HG02973 (cell line): Measurements from ENCODE around the gene GALNT7.
"Not testable (repeated sequence)": the region's sequence is repeated elsewhere in the genome, so short reads cannot be mapped to it uniquely, and the experiment has no call there.

Experiments used
- ATAC-seq: cut with Tn5 transposase; IDR thresholded peaks from one replicate; pipeline ENCODE4 v1.9.1; 2021; ENCODE audit warnings: moderate library complexity; ENCODE audit not compliant: unreplicated experiment

Gene GALNT7

DNA sequence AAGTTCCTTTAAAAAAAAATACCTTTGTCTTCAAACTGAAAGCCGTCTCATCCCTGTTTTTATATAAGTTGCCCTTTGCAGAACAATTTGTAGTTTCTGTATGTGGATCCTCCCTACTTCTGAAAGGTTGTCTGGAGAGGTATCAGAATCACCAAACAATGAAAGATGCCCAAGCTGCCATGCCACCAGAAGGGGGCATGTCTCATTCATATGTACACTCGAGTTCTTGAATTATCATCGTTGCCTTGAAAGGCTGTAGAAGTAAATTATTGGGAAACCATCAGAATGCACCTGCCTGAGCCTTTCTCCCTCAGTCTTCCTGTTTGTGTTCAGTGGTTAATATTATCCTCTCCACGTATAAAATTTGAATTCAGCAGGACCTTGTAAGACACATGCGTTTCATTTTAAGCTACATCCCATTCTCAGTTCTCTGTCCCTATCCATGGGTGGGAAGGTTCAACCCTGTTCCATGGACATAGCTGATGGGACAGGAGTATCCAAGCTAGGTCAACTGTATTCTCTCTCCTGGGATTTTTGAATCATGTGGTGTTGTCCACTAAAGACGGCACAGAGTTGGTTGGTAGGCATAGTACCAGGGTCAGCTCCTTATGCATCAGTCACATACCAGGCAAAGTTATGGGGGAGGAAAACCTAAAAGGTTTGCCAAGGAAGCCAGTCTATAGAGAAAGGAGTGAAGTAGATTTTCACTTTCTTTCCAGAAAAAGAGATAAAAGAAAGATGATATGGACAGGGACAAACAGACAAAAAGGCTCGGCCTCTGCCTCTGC is 24.0 kb downstream of the GALNT7 start:
- ATAC-seq: no peak

DNA sequence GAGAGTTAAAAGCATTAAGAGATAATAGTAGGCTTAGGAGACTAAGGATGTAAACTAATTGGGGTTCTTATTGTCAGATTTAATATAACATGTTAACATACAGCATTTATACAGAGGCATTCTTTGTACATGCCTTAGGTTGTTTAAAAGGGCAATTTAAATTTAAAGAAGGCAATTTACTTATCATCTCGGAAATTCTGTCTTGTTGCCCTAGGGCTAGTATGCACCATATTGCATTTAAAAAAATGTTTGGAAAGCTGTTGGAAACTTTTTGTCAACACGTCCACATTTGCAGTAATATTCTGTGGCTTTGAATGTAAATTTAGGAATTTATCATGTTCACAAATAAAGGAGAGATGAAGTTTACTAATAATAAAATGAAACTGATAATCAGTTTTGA is 25.5 kb downstream of the GALNT7 start:
- ATAC-seq: no peak

DNA sequence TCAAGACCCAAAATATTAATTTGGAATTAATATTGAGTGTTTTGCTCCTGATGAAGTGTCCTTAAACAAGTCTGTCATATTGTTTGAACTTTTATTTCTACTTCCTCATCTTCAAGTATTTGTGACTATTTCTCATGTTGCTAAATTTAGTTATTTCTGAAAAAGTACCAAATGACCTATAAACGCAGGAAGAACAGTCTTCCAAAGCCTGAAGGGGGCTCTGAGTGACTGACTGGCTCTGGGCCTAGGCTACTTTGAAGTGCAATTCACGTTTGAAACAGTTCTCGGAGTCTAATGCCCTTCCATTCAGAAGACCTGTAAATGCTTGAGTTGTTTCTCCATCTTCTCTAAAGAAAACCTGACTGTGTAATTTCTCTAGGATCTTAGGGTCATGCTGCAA is 26.5 kb downstream of the GALNT7 start:
- ATAC-seq: no peak

DNA sequence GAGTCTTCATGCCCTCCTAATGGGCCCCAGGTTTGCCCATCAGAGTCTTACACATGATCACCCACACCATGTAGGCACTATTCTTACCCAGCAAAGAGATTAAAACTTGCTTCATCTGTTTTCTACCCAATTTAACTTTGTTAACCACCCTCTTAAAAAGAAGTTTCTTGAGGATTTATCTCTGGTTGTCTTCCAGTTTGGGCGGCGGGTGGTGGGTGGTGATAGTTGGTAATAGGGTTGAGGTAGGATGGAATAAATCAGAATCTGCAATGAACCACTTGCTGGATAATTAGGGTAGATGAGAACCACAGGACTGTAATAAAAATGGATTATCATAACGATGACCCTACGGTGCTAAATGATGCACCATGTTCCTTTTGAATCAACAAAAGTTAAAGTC is 30.9 kb downstream of the GALNT7 start:
- no peak for ATAC-seq

GRCh38 chr4:173200103-173200884 is 31.7 kb downstream of the GALNT7 start:
- ATAC-seq: no peak

- no peak for ATAC-seq
Measured at GRCh38 chr4:173202395-173202794, 33.8 kb downstream of the GALNT7 start.

- no peak for ATAC-seq
Measured at GRCh38 chr4:173205656-173206055, 37.0 kb downstream of the GALNT7 start.

DNA sequence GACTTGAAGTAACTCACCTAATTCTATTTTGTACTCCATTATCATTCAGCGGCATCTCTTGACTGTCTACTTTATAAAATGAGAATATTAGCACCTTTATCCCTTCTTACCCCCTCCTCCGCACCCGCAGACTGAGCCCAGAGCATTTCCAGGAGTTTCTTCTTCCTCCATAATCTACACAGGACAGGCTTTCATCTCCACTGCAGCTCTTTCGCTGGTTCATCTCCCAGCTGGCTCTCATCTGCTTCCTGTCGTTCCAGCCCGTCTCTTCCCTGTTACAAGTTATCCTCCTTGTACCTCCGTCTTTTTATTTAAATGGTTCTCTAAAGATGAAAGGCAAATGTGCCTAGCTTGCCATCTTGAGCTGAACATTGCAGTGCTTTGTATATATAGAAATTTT is 39.8 kb downstream of the GALNT7 start:
- no peak for ATAC-seq

DNA sequence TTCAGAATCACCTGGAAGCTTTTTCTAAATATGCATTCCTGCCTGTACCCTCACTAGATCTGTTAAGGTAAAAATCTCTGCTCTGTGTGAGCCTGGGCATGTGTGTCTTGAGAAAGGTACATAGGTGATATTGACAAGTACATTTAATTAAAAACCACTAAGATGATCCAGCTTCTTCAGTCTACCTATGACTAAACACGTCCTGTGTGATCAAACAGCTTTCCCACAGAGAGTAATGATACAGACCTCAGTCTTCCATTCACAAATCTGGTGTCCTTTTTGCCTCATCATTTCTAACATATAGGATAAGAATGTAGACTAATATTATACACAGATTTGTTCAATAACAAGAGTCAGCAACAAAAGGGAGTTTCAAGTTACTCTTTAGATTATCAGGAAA is 42.6 kb downstream of the GALNT7 start:
- ATAC-seq: no peak

DNA sequence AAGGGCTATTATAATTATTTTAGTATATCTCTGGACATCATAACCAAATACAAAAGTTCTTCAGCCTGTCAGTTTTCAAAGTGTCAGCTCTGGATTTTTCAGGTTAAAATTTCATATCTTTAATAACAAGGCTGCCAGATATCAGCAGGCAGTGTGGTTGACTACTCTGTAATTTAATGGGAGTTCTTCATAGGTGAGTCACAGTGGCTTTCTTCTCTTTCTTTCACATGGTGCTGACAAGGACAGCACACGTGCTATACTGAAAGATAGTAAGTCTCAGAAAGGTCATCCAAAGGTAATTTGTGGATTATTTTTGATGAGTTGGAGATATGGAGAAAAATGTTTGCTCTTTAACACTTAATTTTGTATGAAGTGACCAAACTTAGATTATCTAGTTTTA is 43.2 kb downstream of the GALNT7 start:
- ATAC-seq: no peak

DNA sequence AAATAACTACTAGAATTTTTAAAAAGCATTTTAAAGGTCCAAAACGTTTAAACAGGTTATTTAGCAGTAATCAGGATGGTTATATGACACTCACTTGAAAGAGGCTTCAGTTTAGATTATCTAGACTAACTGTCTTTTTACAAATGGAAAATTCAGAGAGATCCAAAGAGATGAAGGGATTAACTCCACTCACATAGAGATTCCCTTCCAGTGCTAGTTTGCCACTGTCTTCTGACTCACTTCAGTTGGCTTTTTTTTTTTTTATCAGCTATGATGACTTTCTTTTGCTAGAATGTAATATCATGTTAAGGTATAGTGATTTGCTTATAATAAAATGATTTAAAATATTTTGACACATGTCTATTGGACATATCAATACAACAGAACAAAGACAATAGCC is 43.8 kb downstream of the GALNT7 start:
- no peak for ATAC-seq

DNA sequence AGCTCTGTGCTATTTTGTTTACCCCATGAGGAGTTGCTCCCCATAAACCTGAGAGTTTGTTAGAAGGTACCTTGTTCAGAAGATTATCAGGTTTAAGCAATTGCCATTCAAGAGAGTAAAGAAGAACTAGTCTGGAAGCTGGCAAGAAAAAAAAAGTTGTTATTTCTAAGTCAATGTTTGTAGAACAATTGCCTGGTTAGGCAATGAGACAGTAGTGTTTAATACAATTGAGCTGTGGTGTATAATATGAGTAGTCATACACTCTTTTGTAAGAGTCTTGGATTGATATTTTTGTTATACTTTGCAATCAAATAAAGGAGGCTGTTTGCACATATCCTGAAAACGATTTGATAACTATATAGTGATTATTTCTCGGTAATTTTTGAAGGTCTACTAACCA is 44.7 kb downstream of the GALNT7 start:
- no peak for ATAC-seq

DNA sequence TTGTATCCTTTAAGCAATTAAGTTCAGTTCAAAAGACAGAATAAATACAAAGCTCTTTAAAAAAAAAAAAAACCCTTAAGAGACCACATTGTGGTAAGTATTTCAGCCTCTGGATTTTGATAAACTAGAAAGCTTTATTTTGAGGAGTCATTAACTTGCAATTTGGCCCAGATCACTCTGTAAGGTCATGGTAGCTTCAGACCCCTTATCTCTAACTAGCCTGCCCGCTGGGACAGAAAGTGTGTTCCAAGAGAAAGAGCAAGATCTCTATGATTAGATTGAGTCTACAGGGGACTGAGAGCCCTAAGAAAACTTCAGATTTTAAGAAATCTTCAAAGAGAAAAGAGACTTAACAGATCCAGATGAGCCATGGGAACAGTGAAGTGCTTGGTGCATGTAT is 45.6 kb downstream of the GALNT7 start:
- no peak for ATAC-seq

DNA sequence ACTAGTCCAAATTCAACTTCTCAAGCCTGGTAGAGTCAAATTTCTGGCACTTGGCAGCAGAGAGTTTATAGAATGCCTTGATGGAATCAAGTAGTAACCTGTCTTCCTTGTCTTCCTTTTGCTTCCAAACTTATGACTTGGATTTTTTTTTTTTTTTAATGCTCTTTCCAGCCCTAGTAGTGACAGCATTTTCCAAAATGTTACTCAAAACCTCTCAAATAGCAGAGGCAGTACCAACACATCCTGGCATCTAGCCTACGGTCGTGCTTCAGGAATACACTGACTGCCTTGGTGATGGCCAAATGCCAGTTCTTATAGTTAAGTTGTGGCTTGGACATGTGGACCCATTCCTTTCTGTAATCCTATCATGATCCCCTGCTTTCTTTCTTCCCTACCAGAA is 46.0 kb downstream of the GALNT7 start:
- no peak for ATAC-seq

GRCh38 chr4:173217075-173217474 is 48.5 kb downstream of the GALNT7 start:
- ATAC-seq: no peak

DNA sequence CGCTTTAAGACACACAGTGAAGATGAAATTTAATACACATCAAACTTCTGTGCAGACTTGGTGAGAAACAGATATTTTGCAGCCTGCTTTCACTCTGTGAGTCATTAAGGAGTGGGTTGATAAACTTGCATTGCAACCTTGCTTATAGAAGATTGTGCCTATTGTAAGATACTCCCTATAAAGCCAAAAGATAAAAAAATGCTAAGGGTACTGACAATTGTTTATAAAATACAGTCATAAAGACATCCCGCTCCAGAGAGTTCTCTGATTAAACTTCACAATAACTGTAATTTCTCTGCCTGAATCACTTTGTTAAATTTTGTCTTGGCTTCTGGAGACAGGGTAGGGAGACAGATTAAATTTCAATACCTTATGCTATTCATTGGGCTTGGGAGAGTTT is 49.1 kb downstream of the GALNT7 start:
- no peak for ATAC-seq

DNA sequence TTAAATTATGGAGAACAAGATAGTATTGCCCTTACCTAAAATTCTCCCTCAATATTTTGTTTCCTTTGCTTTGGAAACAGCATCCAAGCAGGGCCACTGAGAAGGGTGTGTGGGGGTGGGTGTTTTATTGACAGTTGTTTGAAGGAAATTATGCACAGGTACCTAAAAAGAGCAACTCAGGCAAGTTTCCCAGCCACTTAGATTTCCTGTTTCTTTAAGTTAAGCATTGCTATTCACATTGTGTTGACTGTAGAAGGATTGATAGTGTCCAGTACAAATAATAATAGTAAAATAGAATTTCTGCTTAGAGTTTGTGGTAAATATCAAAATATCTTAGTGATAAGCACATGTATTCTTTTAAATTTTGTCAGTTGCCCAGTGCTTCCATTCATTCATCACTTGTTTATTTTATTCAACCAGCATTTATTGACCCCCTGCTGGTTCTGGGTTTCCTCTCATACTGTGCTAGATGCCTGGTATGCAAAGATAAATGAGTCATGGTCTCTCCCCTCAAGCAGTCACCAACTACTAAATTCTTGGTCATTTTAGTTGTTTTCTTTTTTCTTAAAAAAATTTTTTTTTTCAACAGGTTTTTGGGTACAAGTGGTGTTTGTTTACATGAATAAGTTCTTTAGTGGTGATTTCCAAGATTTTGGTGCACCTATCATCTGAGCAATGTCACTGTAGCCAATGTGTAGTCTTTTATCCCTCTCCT is 50.0 kb downstream of the GALNT7 start:
- ATAC-seq: no peak

GRCh38 chr4:173219126-173219437 is 50.5 kb downstream of the GALNT7 start:
- not testable (repeated sequence) for ATAC-seq

GRCh38 chr4:173223743-173224142 is 55.1 kb downstream of the GALNT7 start:
- no peak for ATAC-seq

- ATAC-seq: no peak
Measured at GRCh38 chr4:173226401-173226888, 57.8 kb downstream of the GALNT7 start.

DNA sequence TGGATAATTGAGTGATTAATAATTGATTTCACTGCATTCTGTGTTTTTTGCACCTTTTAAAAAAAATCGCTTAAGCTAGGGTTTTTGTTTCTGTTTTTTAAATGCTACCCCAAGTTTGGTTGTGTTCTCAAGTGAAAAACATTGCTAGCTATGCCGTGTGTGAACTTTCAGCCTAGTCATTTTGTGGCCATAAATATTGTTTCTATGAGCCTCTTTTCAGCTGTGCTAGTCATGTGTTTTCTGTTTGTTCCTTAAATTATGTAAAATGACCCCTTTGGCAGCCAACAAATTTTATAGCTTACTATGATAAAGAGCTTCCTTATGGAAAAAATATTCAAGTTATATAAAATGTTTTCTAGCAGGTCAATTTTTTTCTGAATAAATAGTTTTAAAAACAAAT is 59.1 kb downstream of the GALNT7 start:
- no peak for ATAC-seq

DNA sequence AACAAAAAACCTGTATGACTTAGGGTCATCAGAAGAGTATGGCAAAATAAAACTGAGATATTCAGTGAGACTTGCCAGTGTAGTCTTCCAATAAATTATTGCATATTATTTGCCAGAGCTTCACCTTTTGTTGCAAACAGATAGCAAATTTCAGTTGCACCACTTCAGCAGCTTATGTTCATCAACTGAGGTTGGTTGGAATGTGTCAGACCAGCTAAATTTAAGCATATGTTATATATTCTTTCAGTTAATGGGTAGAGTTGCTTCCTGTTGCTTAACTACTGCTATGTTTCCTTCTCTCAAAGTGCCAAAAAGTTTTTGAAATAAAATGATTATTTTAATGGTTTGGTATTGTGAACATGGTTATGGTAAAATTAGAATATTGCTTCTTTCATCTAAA is 61.5 kb downstream of the GALNT7 start:
- no peak for ATAC-seq
